HG02798 (cell line): Measurements from ENCODE around the gene ZBED4.
"Not testable (repeated sequence)": the region's sequence is repeated elsewhere in the genome, so short reads cannot be mapped to it uniquely, and the experiment has no call there.

Experiments
- ATAC-seq: cut with Tn5 transposase; IDR thresholded peaks from one replicate; pipeline ENCODE4 v1.9.1; 2021; ENCODE audit warnings: mild to moderate bottlenecking; ENCODE audit not compliant: unreplicated experiment, poor library complexity

ZBED4 gene

DNA sequence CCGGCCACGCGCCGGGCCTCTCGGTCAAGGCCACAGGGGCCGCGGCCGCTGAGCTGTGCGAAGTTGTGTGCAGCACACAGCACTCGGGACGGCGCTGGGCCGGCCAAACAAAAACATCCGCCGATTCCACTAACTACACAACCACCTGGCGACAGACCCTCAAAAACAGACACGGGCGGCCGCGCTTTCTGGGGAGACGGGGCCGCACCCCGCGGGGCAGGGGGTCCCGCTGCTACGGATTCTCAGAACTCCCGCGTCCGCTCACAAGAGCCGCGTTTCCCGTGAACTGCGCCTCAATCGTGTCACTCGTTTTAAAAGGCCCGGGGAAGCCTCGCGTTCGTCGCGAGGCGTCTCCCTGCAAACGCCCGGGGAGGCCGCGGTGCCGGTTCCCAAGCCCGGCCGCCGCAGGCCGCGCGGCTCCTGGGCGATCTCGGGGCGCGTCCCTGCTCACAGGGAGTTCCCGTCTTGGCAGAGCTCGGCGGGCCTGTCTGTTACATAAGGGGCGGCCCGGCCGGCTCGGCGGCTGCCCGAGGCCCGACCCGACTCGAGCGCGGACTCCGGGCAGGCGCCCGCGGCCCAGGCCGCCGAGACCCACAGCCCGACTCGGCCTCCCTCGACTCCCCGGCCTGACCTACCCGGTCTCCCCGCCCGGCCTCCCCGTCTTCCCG is 26.9 kb upstream of the ZBED4 start:
- ATAC-seq = peak; percentile 20

DNA sequence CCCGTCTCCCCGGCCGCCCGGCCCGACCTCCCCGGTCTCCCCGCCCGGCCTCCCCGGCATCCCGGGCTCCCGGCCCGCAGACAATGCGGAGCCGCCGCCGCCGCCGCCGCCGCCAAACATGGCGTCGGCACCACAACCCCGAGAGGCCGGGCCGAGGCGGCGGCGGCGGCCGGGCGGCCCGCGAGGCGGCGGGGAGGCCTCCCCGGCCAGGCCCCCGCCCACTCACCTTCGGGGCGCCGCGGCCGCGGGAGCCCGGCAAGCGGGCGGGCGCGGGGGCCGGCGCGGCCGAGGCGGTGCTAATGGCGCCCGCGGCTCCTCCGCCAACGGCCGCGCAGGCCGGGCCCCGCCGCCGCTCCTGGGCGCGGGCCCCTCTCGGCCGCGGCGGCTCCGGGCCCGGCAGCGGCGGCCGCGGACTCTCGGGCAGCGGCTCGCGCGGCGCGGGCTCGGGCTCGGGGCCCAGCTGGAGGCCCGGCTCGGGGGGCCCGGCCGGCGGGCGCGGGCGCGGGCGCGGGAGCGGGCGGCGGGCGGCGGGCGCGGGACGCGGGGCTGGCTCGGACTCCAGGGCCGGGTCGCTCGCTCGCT is 26.3 kb upstream of the ZBED4 start:
- ATAC-seq = peak; percentile 18

DNA sequence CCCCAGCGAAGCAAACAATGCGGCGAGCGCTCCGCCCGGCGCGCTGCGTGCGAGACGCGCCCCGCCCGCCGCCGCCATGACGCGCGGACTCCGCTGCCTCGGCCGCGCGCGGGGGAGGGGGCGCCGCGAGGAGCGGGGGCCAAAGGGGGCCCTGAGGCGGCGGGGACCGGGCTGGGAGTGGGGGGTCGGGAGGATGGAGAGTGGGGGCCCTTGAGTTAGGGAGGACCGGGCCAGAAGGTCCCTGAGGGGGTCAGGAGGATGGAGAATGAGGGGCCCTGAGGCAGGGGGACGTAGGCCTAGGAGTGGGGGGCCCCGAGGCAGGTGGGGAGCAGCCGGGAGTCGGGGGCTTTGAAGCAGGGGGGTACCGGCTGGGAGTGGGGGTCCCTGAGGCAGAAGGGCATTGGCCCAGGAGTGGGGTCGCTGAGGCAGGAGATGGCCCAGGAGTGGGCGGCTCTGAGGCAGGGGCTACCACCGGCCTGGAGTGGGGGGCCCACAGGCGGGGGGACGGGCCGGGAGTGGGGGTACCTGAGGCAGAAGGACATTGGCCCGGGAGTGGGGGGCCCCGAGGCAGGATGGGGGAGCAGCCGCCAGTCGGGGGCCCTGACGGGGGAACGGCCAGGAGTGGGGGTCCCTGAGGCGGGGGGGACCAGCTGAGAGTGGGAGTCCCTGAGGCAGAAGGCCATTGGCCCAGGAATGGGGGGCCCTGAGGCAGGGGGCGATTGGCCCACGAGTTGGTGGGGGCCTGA is 25.6 kb upstream of the ZBED4 start, which contains the start of gene BRD1:
Gene BRD1 (minus strand): TSS at position 21 of the 746 bp plus-strand sequence. CDS start 3,556 bp downstream, outside the sequence.
- peak; percentile 45 for ATAC-seq

DNA sequence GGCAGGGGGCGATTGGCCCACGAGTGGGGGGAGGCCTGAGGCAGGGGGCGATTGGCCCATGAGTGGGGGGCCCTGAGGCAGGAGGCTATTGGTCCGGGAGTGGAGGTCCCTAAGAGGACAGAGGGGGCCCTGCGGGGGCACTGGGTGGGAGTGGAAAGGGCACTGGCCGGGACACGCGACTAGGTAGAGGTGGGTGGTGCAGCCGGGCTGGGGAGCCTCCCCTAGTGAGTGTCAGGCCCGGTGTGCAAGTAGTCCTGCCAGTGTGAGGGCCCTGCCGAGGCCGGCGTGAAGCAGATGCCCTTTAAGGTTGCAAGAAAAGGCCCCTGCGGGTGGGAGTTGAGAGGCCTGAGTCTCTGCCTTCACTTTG is 25.1 kb upstream of the ZBED4 start:
- no peak for ATAC-seq

DNA sequence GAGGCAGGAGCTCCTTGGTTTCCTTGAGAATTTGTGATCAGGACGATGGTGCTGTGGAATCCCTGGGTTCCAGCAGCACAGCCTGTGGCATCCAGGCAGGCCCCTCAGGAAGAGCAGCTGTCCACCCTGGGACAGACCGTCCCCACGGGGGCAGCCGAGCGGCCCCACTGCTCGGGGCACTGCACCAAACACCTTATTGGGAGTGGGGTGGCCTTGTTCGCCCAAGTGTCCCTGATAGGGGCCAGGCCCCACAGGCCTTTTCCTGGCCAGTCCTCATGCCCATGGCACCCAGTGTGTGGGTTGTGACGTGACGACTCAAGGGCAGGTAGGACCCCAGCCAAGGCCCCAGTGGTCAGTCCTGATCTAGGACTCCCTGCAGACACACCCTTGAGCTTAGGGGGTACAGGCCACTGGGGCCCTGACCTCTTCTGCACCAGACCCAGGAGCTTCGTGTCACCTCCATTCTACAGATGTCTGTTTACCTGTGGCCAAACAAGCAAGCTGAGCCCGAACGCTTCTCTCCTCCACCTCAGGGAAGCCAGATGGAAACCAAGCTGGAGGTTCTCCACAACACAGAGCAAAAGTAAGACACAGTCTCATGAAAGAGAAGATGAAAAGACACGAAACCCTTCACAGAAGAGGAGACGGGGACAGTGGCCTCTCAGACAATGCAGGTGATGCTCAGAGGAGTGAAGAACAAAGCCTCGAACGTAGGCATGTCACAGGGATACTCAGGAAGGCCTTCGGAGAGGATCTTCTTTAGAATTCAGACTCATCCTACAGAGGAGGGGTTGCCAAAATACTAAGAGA is 24.4 kb upstream of the ZBED4 start:
- no peak for ATAC-seq

DNA sequence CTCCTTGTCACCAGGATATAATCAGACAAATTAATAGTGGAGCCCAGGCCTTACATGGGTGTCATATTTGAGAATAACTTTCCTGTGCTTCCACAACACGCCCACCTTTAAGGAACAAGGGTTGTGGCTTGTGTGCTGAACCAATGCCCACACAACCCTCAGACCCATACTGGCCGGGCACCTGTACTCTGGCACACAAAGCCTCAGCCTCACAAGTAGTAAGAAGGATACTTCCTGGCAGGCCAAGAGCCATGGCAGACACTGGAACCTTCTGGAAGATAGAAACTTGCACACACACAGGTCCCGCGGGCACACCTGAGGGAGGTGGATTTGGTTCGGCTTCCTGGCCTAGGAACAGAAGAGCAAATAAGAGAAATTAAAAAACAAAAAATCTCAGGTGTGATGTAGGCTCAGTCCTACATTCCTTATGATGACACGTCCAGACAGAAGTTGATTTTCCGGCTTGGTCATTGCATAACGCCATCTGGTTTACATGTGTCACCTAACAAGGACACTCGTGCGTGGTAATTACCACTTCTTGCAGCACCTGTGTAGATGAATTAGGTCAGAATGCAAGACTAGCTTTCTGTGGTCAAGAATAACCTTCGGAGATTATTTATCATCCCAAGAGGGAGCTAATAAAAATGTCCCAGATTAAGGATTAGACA is 20.2 kb upstream of the ZBED4 start:
- no peak for ATAC-seq

DNA sequence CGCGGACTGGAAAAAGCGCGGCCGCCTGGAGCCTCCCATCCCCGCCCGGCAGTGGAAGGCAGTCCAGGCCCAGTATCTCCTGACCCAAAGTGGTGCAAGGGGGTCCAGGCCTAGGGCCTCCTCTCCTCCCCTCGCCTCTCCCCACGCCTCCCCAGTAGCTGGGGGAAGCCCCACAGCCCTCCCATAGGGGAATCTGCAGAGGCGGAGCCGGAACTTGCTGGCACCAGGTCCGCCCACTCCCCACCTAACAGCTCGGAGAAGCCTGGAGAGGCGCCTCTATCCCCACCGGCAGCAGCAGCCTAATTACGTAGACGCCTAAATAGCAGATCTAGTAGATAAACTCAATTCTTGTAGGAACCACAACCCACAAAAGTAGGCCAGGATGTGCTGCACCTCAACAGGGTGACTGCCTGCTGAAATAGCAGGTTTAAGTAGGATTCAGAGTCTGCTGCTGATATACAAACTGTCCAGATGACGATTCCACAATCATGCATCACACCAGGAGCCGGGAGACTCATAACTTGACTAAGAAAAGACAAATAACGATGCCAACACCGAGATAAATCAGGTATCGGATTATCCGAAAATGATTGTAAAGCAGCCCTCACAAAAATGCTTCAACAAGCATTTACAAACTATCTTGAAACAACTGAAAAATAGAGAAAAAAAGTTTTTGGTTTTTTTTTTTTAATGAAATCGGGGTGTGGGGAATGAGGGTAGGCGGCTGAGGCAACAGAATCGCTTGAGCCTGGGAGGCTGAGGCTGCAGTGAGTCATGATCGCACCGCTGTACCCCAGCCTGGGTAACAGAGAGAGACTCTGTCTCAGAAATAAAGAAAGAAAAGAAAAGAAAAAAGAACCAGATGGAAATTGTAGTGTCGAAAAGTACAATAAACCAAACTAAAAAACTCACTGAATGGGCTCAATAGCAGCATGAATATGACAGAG is 14.6 kb upstream of the ZBED4 start:
- ATAC-seq = peak; percentile 53

DNA sequence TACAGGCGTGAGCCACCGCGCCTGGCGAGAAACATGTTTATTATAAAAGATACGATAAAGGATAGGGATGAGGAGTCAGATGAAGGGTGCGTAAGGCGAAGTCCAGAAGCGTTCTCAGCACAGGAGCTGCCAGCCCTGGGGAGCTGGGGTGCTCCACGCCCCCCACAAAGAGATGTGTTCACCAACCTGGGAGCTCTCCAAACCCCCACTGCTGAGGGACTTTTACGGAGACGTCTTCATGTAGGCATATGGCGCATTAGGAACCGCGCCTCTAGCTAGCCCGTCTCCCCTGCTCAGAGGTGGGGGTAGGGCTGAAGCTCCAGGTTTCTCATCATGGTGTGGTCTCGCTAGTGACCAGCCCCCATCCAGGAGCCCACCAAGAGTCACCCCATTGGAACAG is 8.4 kb upstream of the ZBED4 start:
- no peak for ATAC-seq

DNA sequence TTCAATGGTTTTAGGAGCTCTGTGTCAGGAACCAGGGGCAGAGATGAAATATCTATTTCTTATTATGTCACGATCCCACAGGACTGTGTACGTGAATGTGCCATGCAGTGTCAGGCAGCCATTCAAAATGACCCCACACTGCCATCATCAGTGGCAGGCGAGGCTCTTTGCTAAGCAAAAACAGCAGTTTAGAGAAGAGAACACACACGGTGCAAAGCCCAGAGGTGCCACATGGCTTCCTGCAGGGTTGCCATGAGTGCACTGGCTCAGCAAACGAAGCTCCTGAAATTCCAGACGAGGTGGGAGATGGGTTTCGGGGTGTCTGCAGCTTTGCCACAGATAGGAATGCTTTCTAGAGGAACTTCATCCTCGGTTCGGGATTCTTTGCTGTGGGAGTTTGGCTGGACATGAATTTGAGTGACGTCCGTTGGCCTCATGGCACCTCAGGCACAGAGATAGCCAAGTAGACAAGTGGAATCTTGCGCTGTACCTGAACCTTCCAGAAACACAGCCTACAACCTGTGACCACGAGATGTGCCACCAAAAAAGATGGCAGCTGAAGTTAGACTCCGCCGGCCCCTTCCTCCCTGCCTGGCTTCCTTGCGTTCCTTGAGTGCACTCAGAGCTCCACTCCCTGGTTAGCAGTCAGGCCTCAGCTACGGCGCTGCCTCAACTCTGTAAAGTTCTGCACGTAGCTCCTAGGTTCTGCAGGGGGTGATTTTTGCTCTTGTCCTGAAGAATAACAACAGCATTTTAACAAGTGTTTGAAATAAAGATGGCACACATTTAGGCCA is 7.8 kb upstream of the ZBED4 start:
- no peak for ATAC-seq

DNA sequence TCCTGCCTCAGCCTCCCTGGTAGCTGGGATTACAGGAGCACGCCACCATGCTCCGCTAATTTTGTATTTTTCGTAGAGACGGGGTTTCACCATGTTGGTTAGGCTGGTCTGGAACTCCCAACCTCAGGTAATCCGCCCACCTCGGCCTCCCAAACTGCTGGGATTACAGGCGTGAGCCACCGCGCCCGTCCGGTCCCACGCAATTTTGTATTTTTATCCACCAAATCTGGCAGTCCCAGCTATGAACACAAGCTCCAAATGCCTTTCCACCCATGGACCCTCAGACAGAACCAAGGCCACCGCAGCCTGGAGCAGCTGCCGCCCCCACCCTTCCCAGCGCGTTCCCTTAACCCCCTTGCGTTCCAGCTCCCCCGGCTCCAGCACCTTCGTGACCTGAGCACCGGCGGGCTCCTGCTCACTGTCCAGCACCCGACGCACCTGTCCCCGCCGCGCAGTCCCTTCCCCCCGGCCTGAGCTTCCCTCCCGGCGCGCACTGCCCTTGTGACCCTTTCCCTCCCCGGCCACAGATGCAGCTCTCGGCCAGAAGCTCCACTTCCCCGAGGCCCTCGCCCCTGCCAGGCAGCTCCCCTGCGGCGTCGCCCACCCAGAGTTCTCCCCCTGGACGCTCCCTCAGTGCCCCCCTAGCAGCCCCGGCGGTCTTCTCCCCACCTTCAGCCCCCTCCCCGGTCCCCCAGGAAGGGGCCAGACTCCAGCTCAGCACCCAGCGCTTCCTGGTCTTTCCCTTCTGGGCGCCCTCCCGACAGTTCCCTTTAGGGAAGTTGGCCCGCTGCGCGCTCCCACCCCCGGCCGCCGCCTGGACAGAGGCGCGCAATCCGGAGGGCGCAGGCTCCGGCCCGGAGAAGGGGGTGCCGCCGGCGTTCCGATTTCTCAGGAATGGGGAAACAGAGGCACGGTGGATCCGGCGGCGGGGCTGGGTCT is 5.6 kb upstream of the ZBED4 start:
- no peak for ATAC-seq

DNA sequence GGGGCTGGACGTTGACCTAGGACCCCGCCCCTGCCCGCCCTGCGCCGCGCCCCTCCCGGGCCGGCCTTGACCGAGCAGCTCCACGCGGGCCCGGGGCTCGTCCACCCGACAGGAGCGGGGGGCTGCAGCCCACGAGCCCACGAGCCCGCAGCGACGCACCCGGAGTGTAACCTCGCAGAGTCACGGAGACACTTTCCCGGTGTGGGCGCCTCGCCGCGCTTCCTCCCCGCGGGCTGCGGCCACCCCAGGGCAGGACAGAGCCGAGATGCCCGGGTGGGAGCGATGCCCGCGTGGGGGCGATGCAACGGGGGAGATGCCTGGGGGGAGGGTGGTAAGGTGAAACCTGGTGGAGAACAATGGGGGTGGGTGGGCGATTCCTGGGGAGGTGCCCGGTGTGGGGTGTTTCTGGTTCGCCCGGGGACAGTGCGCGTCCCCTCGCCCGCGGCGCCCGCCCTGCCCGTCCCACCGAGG is 4.9 kb upstream of the ZBED4 start:
- no peak for ATAC-seq

DNA sequence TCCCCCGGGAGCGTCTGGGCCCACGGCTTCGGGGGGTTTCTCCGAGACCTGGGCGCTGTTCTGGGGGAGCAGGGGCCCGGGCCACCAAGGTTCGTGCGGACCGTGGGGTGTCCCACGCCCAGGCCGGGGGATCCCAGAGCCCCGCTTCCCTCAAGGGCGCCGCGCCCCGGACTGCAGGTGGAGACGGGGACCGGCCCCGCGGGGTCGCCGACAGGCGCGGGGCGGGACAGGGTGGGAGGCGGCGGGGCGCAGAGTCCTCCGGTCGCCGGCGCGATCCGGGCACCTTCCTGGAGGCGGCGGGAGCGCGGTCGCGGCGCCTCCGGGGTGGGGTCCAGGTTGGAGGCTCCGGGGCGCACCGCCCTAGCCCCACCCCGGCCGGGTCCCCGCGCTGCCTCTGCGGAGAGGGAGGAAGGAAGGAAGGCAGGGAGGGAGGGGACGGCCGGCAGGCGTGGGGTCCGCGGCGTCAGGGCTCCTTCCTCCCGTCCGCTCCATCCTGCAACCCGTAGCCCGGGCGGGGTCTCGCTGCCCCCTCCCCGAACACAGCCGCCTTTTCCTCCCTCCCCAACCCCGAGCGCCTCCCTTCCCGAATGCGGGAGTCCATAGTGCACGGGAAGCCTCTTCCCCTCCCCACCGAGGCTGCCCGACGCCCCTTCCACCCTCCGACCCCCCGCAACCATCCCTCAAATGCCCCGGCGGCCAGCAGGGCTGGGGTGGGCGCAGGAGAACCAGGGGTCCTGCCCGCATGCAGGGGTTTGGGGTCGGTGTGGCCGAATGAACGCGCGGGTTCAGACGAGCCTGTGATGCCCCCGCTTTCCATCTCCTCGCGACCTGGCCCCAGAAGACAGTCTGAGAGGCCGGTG is 4.3 kb upstream of the ZBED4 start:
- no peak for ATAC-seq

DNA sequence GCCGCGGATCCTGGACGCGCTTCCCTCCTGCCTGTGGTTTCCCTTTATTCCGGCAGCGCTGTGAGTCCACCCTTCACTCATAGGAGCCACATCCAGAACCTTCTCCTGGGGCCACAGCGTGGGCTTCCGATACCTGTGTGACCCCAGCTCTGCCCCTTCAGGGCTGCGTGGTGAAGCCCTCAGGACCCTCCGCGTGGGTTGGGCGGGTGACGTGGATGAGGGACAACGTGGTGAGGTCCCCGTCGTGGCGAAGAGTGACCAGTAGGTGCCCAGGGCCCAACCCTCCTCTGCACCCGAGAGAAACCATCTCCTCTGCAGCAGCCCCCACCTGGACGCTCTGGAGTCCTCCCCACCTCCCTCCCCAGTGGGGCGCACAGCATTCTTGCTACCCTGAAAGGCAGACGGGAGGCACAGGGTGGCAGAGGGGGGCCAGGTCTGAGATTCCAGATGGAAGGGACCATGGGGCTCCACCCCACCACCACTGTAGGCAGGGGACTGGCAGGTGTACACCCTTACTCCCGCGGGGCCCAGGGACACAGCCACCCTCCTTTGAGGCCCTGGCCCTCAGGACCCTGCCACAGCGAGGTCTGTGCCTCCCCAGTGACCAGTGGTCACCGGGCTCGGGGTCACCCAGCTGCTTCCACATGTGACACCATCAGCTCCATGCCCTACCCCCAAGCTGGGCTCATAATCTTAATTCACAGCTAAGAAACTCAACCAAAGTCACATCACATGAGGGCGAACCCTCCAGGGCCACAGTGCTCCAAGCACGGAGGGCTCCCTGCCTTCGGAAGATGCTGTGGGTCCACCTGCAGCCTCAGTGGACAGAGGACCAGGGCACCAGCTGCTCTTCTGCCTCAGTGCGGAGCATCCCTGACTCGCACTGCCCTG is 3.4 kb upstream of the ZBED4 start:
- no peak for ATAC-seq

DNA sequence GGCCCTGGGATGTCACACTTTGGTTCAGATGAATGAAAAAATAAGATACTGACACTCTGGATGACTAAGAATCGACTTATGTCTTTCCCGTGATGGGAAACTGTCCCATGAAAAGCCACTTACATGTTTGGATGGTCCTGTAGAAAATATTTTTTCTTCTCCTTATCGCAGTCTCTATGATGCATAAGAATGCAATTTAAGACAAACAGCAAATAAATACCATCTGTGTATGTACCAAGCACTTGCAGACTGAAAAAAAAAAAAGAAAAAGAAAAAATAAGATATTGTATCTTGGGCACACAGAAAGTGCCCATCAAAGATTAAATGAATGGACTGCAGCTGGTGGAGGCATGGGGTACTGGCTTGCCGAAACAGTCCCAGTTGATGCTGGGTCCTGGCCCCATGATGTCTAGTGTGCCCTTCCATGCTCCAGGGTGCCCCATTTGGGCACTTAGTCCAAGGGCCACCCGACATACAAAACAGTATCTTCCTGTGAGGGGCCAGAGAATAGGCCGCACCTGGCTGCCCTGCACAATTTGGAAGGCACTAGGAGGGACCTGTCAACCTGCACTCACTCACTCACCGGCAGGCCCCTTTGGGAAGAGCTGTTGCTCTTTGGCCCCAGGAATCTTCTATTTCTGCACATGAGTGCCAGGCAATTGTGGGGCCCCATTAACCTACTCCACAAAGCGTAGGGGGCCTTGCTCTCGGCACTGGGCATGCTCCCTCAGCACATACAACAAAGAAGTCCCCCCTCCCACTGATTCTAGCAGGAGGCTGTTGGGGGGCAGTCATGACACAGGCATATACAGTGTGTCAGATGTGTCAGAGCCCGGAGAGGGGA is 2.5 kb upstream of the ZBED4 start:
- no peak for ATAC-seq

DNA sequence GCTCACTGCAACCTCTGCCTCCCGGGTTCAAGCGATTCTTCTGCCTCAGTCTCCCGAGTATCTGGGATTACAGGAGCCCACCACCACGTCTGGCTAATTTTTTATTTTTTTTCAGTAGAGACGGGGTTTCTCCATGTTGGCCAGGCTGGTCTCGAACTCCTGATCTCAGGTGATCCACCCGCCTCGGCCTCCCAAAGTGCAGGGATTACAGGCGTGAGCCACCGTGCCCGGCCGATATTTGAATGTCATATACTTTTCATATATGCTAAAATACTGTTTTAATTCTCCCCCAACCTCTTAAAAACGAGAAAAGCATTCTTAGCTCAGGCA is 1.1 kb upstream of the ZBED4 start:
- not testable (repeated sequence) for ATAC-seq
